Ectodermal cell (in vitro differentiated cells): ENCODE results near the gene SAMD11.

Experiments
- H3K27ac ChIP-seq: 2 replicates; pipeline ENCODE4 v1.7.0; 2013; ENCODE audit warnings: mild to moderate bottlenecking, low read depth, low read length; ENCODE audit not compliant: insufficient read depth, poor library complexity, severe bottlenecking
- H3K27me3 ChIP-seq: 2 replicates; pipeline ENCODE4 v1.7.0; 2013; ENCODE audit warnings: mild to moderate bottlenecking, low read length; ENCODE audit not compliant: insufficient read depth, control insufficient read depth, poor library complexity, severe bottlenecking
- H3K36me3 ChIP-seq: one replicate; pipeline ENCODE4 v1.7.0; 2013; ENCODE audit warnings: low read length; ENCODE audit not compliant: control insufficient read depth, insufficient read depth
- H3K4me1 ChIP-seq: one replicate; pipeline ENCODE4 v1.7.0; 2013; ENCODE audit warnings: low read length; ENCODE audit not compliant: control insufficient read depth, insufficient read depth
- H3K4me3 ChIP-seq: 2 replicates; pipeline ENCODE4 v1.7.0; 2013; ENCODE audit warnings: low read depth, low read length, control low read depth; ENCODE audit not compliant: insufficient read depth
- H3K9me3 ChIP-seq: 2 replicates; pipeline ENCODE4 v1.7.0; 2013; ENCODE audit warnings: mild to moderate bottlenecking, low read length, moderate library complexity; ENCODE audit not compliant: control insufficient read depth
- WGBS, 2 experiments: methylation state at CpG; one replicate each; pipeline ENCODE4 v1.1.7; 2013; ENCODE audit warnings: missing lambda C conversion rate in 2 of 2; 5-methylcytosine and 5-hydroxymethylcytosine counted together

SAMD11 gene

GRCh38 chr1:935751-936231 is 12.1 kb downstream of the SAMD11 start:
- peaks cover 43% of the 10 kb centered on the region for H3K4me1 ChIP-seq
- H3K27me3 ChIP-seq: peaks cover 94% of the 10 kb centered on the region
- 4% methylated on average over 30 of the region's 30 CpGs for WGBS, 2 experiments
- H3K4me3 ChIP-seq: no peak overlapping the region
- no peaks in the 10 kb centered on the region for H3K36me3 ChIP-seq
- no peaks in the 10 kb centered on the region for H3K9me3 ChIP-seq
- no peak overlapping the region for H3K27ac ChIP-seq

GRCh38 chr1:936348-937264 is 12.9 kb downstream of the SAMD11 start:
- Histone ChIP-seq H3K27ac (no peak overlapping the region), H3K36me3 (no peaks in the 10 kb centered on the region), H3K4me1 (peaks cover 51% of the 10 kb centered on the region), H3K4me3 (no peak overlapping the region), H3K27me3 (peaks cover 94% of the 10 kb centered on the region), H3K9me3 (no peaks in the 10 kb centered on the region)
- WGBS, 2 experiments: 76% methylated on average over 45 of the region's 45 CpGs

GRCh38 chr1:937521-937920 is 13.8 kb downstream of the SAMD11 start:
- peaks cover 94% of the 10 kb centered on the region for H3K27me3 ChIP-seq
- 87 to 89% methylated on average over 16 of the region's 16 CpGs for WGBS, 2 experiments
- no peak overlapping the region for H3K4me3 ChIP-seq
- no peaks in the 10 kb centered on the region for H3K36me3 ChIP-seq
- H3K4me1 ChIP-seq: peaks cover 53% of the 10 kb centered on the region
- no peaks in the 10 kb centered on the region for H3K9me3 ChIP-seq
- no peak overlapping the region for H3K27ac ChIP-seq

- Histone ChIP-seq H3K9me3 (no peaks in the 10 kb centered on the region), H3K36me3 (no peaks in the 10 kb centered on the region), H3K4me1 (peaks cover 52% of the 10 kb centered on the region), H3K27me3 (peaks cover 94% of the 10 kb centered on the region), H3K4me3 (no peak overlapping the region), H3K27ac (no peak overlapping the region)
- WGBS, 2 experiments: 79 to 83% methylated on average over 15 of the region's 15 CpGs
Measured at GRCh38 chr1:938088-938683, 14.5 kb downstream of the SAMD11 start.

GRCh38 chr1:938711-939489 is 15.2 kb downstream of the SAMD11 start:
- Histone ChIP-seq H3K27me3 (peaks cover 94% of the 10 kb centered on the region), H3K9me3 (no peaks in the 10 kb centered on the region), H3K4me3 (no peak overlapping the region), H3K4me1 (peaks cover 51% of the 10 kb centered on the region), H3K36me3 (no peaks in the 10 kb centered on the region), H3K27ac (no peak overlapping the region)
- 32 to 34% methylated on average over 30 of the region's 30 CpGs for WGBS, 2 experiments

- no peaks in the 10 kb centered on the region for H3K36me3 ChIP-seq
- peaks cover 51% of the 10 kb centered on the region for H3K4me1 ChIP-seq
- peaks cover 95% of the 10 kb centered on the region for H3K27me3 ChIP-seq
- 10 to 11% methylated on average over 21 of the region's 21 CpGs for WGBS, 2 experiments
- peak overlapping the region; percentile 14 for H3K4me3 ChIP-seq
- no peak overlapping the region for H3K27ac ChIP-seq
- no peaks in the 10 kb centered on the region for H3K9me3 ChIP-seq
Measured at GRCh38 chr1:939511-940106, 15.9 kb downstream of the SAMD11 start.

GRCh38 chr1:940107-941014 is 16.6 kb downstream of the SAMD11 start:
- peaks cover 46% of the 10 kb centered on the region for H3K4me1 ChIP-seq
- H3K27ac ChIP-seq: no peak overlapping the region
- H3K4me3 ChIP-seq: peak overlapping the region; percentile 14
- WGBS, 2 experiments: 1% methylated on average over 86 of the region's 86 CpGs
- H3K27me3 ChIP-seq: peaks cover 88% of the 10 kb centered on the region
- H3K36me3 ChIP-seq: no peaks in the 10 kb centered on the region
- H3K9me3 ChIP-seq: no peaks in the 10 kb centered on the region

- H3K27me3 ChIP-seq: peaks cover 80% of the 10 kb centered on the region
- H3K27ac ChIP-seq: no peak overlapping the region
- 8 to 10% methylated on average over 36 of the region's 36 CpGs for WGBS, 2 experiments
Measured at GRCh38 chr1:941015-941587, 17.4 kb downstream of the SAMD11 start.

More at GRCh38 chr1:941015-941587, 17.4 kb downstream of the SAMD11 start:
- Histone ChIP-seq H3K4me1 (peaks cover 40% of the 10 kb centered on the region), H3K4me3 (peak overlapping the region; percentile 14), H3K36me3 (no peaks in the 10 kb centered on the region), H3K9me3 (no peaks in the 10 kb centered on the region)
